ENCODE results near the gene SLC51A. TPM values are rescaled to one million over a fixed set of nuclear protein-coding genes. Genes with fewer than 3 reads are reported as not detected.

SLC51A gene
- total RNA-seq, 2 donors from 2014 or later, result not detected

DNA sequence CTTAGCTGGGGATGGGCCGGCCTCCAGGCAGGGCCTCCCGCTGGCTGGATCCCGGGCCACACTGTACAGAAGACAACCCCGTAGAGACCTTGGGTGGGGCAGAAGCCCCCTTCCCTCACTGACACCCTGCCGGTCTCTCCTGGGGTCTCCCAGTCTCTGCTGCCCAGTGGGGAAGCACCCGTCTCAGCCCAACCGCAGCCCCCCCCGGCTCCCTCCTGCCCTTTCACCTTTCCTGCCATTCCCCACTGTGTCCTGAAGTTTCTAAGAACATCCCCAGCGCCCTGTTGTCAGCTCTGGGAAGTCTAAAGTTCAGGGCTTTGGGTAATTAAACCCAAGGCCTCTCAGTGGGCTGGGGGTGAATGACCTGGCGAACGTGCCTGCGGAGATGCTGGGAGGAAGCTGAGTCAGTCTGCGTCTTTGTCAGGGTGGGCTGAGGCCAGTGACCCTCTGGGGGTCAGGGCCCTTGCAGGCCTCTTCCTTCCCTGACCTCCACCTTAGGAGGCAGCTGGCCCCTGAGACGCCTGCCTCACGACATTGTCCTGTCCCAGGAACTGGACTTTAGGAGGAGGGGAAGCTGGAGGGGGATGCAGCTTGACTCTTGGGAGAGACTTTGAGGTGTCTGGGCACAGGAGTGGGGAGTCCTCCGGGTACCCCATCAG is 1.4 kb upstream of the SLC51A start:
- Mint-ChIP-seq H3K4me3 (no peak overlapping the region), H3K36me3 (ENCODE audit: insufficient read depth in 2 of 2) (no peaks in the 10 kb centered on the region), H3K27me3 (ENCODE audit: low read depth) (no peaks in the 10 kb centered on the region), H3K4me1 (ENCODE audit: low read depth) (peaks cover 15% of the 10 kb centered on the region), H3K9me3 (no peaks in the 10 kb centered on the region), H3K27ac (no peak overlapping the region)
- ATAC-seq (replicated peaks in 1 of 2) (no peak), DNase-seq (no peak)

GRCh38 chr3:196215493-196216020 is 777 bp upstream of the SLC51A start:
- ATAC-seq (replicated peaks in 1 of 2) (no peak), DNase-seq (no peak)
- no peak overlapping the region for H3K27ac Mint-ChIP-seq
- H3K4me1 Mint-ChIP-seq (ENCODE audit: low read depth), result peaks cover 17% of the 10 kb centered on the region
- H3K27me3 Mint-ChIP-seq (ENCODE audit: low read depth), result no peaks in the 10 kb centered on the region
- no peaks in the 10 kb centered on the region for H3K36me3 Mint-ChIP-seq (ENCODE audit: insufficient read depth in 2 of 2)
- no peaks in the 10 kb centered on the region for H3K9me3 Mint-ChIP-seq
- no peak overlapping the region for H3K4me3 Mint-ChIP-seq

DNA sequence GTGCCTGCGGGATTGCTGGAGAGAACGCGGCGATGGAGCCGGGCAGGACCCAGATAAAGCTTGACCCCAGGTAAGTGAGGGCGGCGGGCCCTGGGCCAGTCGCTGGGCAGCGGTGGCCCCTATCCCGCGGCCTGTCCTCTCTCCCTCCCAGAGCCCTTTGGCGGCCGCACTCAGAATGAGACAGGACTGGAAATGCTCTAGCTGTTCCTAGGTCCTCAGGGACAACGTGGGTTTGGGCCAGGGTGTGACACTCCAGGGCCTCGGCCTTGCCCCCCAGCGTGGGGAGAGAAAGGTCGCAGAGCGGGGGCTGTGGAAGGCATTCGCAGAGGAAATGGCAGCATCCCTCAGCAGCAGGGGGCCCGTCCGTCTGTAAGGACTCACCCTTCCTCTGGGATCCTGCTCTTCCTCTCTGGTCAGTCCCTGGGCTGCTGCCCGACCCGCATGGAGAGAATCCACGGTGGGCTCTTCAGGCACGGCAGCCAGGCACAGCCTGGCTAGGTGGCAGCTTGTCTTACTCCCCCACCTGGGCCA is 412 bp downstream of the SLC51A start:
- H3K36me3 Mint-ChIP-seq (ENCODE audit: insufficient read depth in 2 of 2), result no peaks in the 10 kb centered on the region
- peaks cover 17% of the 10 kb centered on the region for H3K4me1 Mint-ChIP-seq (ENCODE audit: low read depth)
- ATAC-seq (replicated peaks in 1 of 2) (no peak), DNase-seq (no peak)
- H3K4me3 Mint-ChIP-seq, result no peak overlapping the region
- no peak overlapping the region for H3K27ac Mint-ChIP-seq
- H3K27me3 Mint-ChIP-seq (ENCODE audit: low read depth), result no peaks in the 10 kb centered on the region
- H3K9me3 Mint-ChIP-seq, result no peaks in the 10 kb centered on the region

GRCh38 chr3:196217307-196218154 is 1.2 kb downstream of the SLC51A start:
- Mint-ChIP-seq H3K4me1 (ENCODE audit: low read depth) (peaks cover 17% of the 10 kb centered on the region), H3K27me3 (ENCODE audit: low read depth) (no peaks in the 10 kb centered on the region), H3K27ac (no peak overlapping the region), H3K9me3 (no peaks in the 10 kb centered on the region), H3K4me3 (peak overlapping the region in 1 of 2 donors; percentile 25), H3K36me3 (ENCODE audit: insufficient read depth in 2 of 2) (no peaks in the 10 kb centered on the region)
- ATAC-seq (replicated peaks in 1 of 2) (no peak), DNase-seq (no peak)

DNA sequence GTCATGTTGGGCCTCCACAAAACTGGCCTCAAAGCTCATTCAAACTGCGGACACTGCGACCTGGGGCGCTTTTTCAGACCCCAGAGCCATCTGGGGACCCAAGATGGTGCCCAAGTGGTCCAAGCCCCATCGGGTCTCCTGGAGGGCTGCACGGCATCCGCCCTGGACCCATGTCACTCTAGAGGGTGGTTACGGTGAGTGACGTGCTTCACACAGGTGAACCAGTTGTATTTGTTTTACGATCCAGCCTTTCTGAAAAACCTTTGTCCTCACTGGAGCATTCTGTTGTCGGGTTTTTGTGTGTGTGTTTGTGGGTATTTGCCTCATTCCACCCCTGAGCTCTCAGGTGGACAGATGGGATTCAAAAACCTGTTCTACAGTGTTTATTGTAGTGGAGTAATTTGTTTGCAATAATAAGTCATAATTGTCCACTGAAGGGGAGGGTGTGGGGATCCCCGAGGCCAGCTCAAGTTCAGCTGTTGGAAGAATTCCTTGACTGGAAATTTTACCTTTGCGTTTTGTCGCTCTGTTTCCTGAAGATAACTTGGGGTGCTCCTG is 1.9 kb downstream of the SLC51A start:
- ATAC-seq (replicated peaks in 1 of 2) (no peak), DNase-seq (no peak)
- Mint-ChIP-seq H3K9me3 (no peaks in the 10 kb centered on the region), H3K4me1 (ENCODE audit: low read depth) (peaks cover 17% of the 10 kb centered on the region), H3K4me3 (peak overlapping the region in 1 of 2 donors; percentile 52), H3K36me3 (ENCODE audit: insufficient read depth in 2 of 2) (no peaks in the 10 kb centered on the region), H3K27ac (no peak overlapping the region), H3K27me3 (ENCODE audit: low read depth) (peaks cover 4% of the 10 kb centered on the region)

DNA sequence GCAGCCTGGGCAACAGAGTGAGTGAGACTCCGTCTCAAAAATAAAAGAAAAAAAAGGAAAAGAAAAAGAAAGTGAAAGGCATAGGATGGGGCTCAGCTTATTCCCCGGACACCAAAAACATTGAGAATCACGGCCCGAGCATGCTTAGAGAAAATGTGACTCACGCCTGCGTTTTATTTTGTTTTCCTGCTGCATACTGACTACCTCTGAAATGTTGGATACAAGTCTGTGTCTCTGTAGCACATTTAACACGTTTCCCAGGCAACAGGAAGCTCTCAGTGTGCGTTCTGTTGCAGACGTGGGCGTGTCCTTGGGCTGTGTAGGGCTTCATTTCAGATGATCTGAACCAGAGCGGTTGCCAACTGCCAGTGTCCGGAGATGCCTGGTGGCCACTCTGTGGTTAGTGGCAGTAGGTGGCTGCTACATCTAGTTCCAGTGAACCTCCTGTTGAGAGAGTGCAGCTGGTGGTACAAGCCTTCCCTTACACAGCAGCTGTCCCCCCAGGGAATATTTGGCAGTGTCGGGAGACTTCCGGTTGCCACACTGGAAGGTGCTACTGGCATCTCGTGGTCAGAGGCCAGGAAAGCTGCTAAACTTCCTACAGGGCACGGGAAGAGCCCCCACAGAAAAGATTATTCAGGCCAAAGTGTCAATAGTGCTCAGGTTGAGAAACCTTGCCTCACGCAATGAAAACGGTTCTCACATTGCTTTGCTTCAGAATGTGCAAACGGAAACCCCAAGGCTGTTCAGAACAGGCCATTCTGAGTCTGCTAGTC is 3.0 kb downstream of the SLC51A start:
- peak; percentile 94 to 98 for ATAC-seq (replicated peaks in 1 of 2)
- H3K9me3 Mint-ChIP-seq, result no peaks in the 10 kb centered on the region
- peak overlapping the region; percentile 73 for H3K27ac Mint-ChIP-seq
- peak; percentile 61 to 70 for DNase-seq
- peaks cover 7% of the 10 kb centered on the region for H3K27me3 Mint-ChIP-seq (ENCODE audit: low read depth)
- no peaks in the 10 kb centered on the region for H3K36me3 Mint-ChIP-seq (ENCODE audit: insufficient read depth in 2 of 2)
- peaks cover 17% of the 10 kb centered on the region for H3K4me1 Mint-ChIP-seq (ENCODE audit: low read depth)
- H3K4me3 Mint-ChIP-seq, result peak overlapping the region; percentile 52 to 78

- H3K27ac Mint-ChIP-seq, result no peak overlapping the region
- H3K4me3 Mint-ChIP-seq, result peak overlapping the region; percentile 52 to 78
- peaks cover 17% of the 10 kb centered on the region for H3K4me1 Mint-ChIP-seq (ENCODE audit: low read depth)
- no peaks in the 10 kb centered on the region for H3K9me3 Mint-ChIP-seq
- H3K27me3 Mint-ChIP-seq (ENCODE audit: low read depth), result peaks cover 7% of the 10 kb centered on the region
- H3K36me3 Mint-ChIP-seq (ENCODE audit: insufficient read depth in 2 of 2), result no peaks in the 10 kb centered on the region
- DNase-seq (no peak), ATAC-seq (replicated peaks in 1 of 2) (no peak)
These were observed 3.6 kb downstream of the SLC51A start for GRCh38 chr3:196219970-196220311.

DNA sequence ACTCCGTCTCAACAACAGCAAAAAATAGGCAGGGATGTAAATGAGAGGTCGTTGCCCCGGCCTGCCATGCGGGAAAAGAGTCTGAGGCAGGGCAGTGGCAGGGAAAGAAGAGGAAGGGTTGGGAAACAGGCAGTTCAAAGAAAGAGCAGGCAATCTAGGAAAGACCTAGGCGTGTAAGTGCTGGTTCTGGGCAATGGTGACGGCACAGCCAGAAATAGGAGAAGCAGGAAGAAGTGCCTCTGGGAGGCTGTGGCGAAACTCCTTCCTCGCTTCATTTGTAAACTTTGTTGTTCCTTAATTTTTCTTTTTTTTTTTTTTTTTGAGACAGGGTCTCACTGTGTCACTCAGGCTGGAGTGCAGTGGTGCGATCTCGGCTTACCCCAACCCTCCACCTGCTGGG is 4.3 kb downstream of the SLC51A start:
- Mint-ChIP-seq H3K36me3 (ENCODE audit: insufficient read depth in 2 of 2) (no peaks in the 10 kb centered on the region), H3K27ac (no peak overlapping the region), H3K4me3 (no peak overlapping the region), H3K27me3 (ENCODE audit: low read depth) (peaks cover 7% of the 10 kb centered on the region), H3K9me3 (no peaks in the 10 kb centered on the region), H3K4me1 (ENCODE audit: low read depth) (peaks cover 17% of the 10 kb centered on the region)
- ATAC-seq (replicated peaks in 1 of 2) (no peak), DNase-seq (no peak)

DNA sequence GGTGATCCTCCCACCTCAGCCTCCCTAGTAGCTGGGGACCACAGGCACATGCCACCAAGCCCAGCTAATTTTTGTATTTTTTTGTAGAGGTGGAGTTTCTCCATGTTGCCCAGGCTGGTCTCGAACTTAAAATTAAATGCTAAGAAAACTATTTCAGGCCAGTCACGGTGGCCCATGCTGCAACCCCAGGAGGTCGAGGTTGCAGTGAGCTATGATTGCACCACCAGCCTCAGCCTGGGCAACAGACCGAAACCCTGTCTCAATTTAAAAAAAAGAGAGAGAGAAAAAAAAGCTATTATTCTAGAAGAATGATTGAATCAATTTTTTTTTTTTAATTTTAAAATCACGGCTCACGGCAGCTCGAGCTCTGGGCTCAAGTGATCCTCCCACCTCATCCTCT is 4.7 kb downstream of the SLC51A start:
- Mint-ChIP-seq H3K4me3 (no peak overlapping the region), H3K4me1 (ENCODE audit: low read depth) (peaks cover 17% of the 10 kb centered on the region)
- no peak for DNase-seq

DNA sequence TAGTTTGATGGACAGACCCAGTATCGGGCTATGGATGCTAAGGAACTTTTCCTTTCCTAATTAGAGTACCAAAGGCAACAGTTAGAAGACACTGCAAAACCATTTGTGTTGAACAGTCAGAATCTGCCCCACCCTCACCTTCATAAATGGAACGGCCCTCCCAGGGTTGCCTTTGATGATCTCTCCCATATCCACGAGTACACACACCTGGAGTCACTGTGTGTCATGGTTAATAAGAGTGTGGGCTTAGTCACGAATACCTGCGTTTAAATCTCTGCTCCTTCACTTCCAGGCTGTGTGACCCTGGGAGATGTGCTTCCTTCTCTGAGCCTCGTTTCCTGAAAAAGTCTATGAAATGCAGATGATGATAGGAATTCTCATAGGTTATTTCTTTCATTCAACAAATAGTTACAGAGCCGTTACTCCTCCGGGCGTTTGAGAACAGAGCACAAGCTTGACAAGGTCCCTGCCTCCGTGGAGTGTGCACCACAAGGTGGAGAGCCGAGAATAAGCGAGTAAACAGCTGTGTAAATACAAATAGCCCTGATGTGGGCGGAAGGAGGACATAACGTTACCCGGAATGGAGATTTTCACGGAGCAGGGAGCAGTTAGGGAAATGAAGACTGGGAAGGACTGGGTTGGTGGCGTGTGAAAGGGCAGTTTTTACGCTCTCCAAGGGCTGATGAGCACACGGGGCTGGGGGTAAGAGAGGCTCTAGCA is 6.7 kb downstream of the SLC51A start:
- peaks cover 17% of the 10 kb centered on the region for H3K4me1 Mint-ChIP-seq (ENCODE audit: low read depth)
- ATAC-seq (replicated peaks in 1 of 2), result no peak

More for the DNA sequence above, 4.7 kb downstream of the SLC51A start:
- H3K27me3 Mint-ChIP-seq (ENCODE audit: low read depth), result peaks cover 7% of the 10 kb centered on the region
- no peak for ATAC-seq (replicated peaks in 1 of 2)
- H3K27ac Mint-ChIP-seq, result no peak overlapping the region
- H3K9me3 Mint-ChIP-seq, result no peaks in the 10 kb centered on the region
- no peaks in the 10 kb centered on the region for H3K36me3 Mint-ChIP-seq (ENCODE audit: insufficient read depth in 2 of 2)

GRCh38 chr3:196225086-196225485 is 8.8 kb downstream of the SLC51A start:
- Mint-ChIP-seq H3K4me3 (no peak overlapping the region), H3K27ac (no peak overlapping the region), H3K4me1 (ENCODE audit: low read depth) (no peaks in the 10 kb centered on the region), H3K27me3 (ENCODE audit: low read depth) (peaks cover 7% of the 10 kb centered on the region), H3K36me3 (ENCODE audit: insufficient read depth in 2 of 2) (no peaks in the 10 kb centered on the region), H3K9me3 (no peaks in the 10 kb centered on the region)
- ATAC-seq (replicated peaks in 1 of 2) (no peak), DNase-seq (no peak)

More for the DNA sequence above, 6.7 kb downstream of the SLC51A start:
- no peaks in the 10 kb centered on the region for H3K9me3 Mint-ChIP-seq
- no peak for DNase-seq
- peaks cover 7% of the 10 kb centered on the region for H3K27me3 Mint-ChIP-seq (ENCODE audit: low read depth)
- no peaks in the 10 kb centered on the region for H3K36me3 Mint-ChIP-seq (ENCODE audit: insufficient read depth in 2 of 2)
- no peak overlapping the region for H3K27ac Mint-ChIP-seq
- no peak overlapping the region for H3K4me3 Mint-ChIP-seq

DNA sequence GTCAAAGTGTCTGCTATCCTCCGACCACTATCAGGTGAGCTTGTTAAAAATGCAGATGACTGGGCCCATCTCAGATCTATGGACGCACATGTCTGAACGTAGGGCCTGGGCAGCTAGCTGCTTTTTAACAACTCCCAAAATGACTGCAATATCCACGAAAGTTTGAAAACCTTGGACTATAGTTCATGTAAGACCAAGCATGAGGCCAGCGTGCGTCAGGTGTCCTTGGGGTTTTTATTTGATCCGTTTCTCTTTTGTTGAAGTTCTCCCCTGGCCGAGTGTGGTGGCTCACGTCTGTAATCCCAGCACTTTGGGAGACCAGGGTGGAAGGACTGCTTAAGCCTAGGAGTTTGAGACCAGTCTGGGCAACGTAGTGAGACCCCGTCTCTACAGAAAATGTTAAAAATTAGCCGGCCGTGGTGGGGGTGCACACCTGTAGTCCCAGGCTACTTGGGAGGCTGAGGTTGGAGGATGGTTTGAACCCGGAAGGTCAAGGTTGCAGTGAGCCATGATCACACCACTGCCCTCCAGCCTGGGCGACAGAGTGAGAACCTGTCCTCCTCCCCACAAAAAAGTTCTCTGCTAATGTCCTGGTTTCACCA is 9.5 kb downstream of the SLC51A start:
- Mint-ChIP-seq H3K4me1 (ENCODE audit: low read depth) (no peaks in the 10 kb centered on the region), H3K27ac (no peak overlapping the region), H3K9me3 (no peaks in the 10 kb centered on the region), H3K4me3 (no peak overlapping the region), H3K36me3 (ENCODE audit: insufficient read depth in 2 of 2) (no peaks in the 10 kb centered on the region), H3K27me3 (ENCODE audit: low read depth) (peaks cover 7% of the 10 kb centered on the region)
- DNase-seq (no peak), ATAC-seq (replicated peaks in 1 of 2) (no peak)
